Endodermal cell (in vitro differentiated cells): Measurements from ENCODE around the gene ARHGAP6. TPM values are rescaled to one million over a fixed set of nuclear protein-coding genes. Genes with fewer than 3 reads are reported as not detected.

Experiments
- DNase-seq: peaks from one replicate; pipeline ENCODE4 v3.0.0-alpha.2; 2017
- H3K27ac ChIP-seq: 2 replicates; pipeline ENCODE4 v1.5.1; 2013; ENCODE audit warnings: mild to moderate bottlenecking, low read depth, low read length, moderate library complexity
- H3K27me3 ChIP-seq: 2 replicates; pipeline ENCODE4 v1.6.1; 2013; ENCODE audit warnings: mild to moderate bottlenecking, low read length, moderate library complexity; ENCODE audit not compliant: insufficient read depth, control insufficient read depth, poor library complexity, severe bottlenecking
- H3K36me3 ChIP-seq: 2 replicates; pipeline ENCODE4 v1.7.0; 2013; ENCODE audit warnings: mild to moderate bottlenecking, low read length, moderate library complexity; ENCODE audit not compliant: control insufficient read depth, insufficient read depth
- H3K4me1 ChIP-seq: one replicate; pipeline ENCODE4 v1.7.0; 2013; ENCODE audit warnings: low read length; ENCODE audit not compliant: control insufficient read depth, insufficient read depth
- H3K4me3 ChIP-seq: 2 replicates; pipeline ENCODE4 v1.5.1; 2013; ENCODE audit warnings: mild to moderate bottlenecking, low read length, moderate library complexity
- H3K9ac ChIP-seq: 2 replicates; pipeline ENCODE4 v1.6.1; 2013; ENCODE audit warnings: mild to moderate bottlenecking, low read length, moderate library complexity; ENCODE audit not compliant: poor library complexity, severe bottlenecking; ENCODE audit errors: extremely low read depth
- H3K9me3 ChIP-seq: 2 replicates; pipeline ENCODE4 v1.6.1; 2013; ENCODE audit warnings: mild to moderate bottlenecking, low read length, moderate library complexity; ENCODE audit not compliant: control insufficient read depth
- H3K27ac Mint-ChIP-seq: 2 replicates; pipeline ENCODE4 v1.8.0; 2020; ENCODE audit warnings: mixed read lengths
- H3K27me3 Mint-ChIP-seq: 2 replicates; pipeline ENCODE4 v1.8.0; 2021; ENCODE audit warnings: mild to moderate bottlenecking, mixed read lengths; ENCODE audit not compliant: insufficient read depth
- H3K36me3 Mint-ChIP-seq: 2 replicates; pipeline ENCODE4 v1.8.0; 2020; ENCODE audit warnings: low read depth, mixed read lengths
- H3K4me1 Mint-ChIP-seq: 2 replicates; pipeline ENCODE4 v1.8.0; 2020; ENCODE audit warnings: mixed read lengths
- H3K4me3 Mint-ChIP-seq: 2 replicates; pipeline ENCODE4 v1.8.0; 2020; ENCODE audit warnings: mild to moderate bottlenecking, moderate library complexity, mixed read lengths
- H3K9me3 Mint-ChIP-seq: 2 replicates; pipeline ENCODE4 v1.8.0; 2020; ENCODE audit warnings: mild to moderate bottlenecking, mixed read lengths
- CTCF ChIP-seq: fragments of 200-600 bp; sonication (generic); conservative IDR thresholded peaks from 2 replicates; pipeline ENCODE4 v1.5.0; 2021; ENCODE audit warnings: antibody characterized with exemption, mild to moderate bottlenecking
- WGBS, 2 experiments: methylation state at CpG; one replicate each; pipeline versions ENCODE4 v1.1.5 to v1.1.7; 2013; ENCODE audit warnings: missing lambda C conversion rate in 2 of 2, mixed read lengths in 1 of 2; ENCODE audit not compliant: insufficient coverage in 1 of 2, insufficient read length in 1 of 2; 5-methylcytosine and 5-hydroxymethylcytosine counted together
- total RNA-seq, 2 donors: library from RNA; stranded (reverse); fragmentation: NEBNext Ultra II Directional in 1 of 2; extraction: Animal tissue kit (Norgen Biotek cat#: 25700) in 1 of 2; gene quantifications; 2 replicates in 1 of 2; 3 replicates in 1 of 2; pipeline ENCODE4 v1.2.1, GENCODE V29; 2021

The ARHGAP6 gene
- total RNA-seq, 2 donors from 2014 or later, result 0.48 to 0.73 TPM

GRCh38 chrX:11264925-11265324 lies 400.8 kb downstream of the ARHGAP6 start:
- H3K36me3 Mint-ChIP-seq, result no peaks in the 10 kb centered on the region
- no peak for DNase-seq
- no peaks in the 10 kb centered on the region for H3K9me3 ChIP-seq
- peaks cover 44% of the 10 kb centered on the region for H3K9me3 Mint-ChIP-seq
- H3K36me3 ChIP-seq, result no peaks in the 10 kb centered on the region
- no peak overlapping the region for H3K27ac ChIP-seq
- H3K4me3 ChIP-seq, result no peak overlapping the region
- H3K9ac ChIP-seq, result no peak overlapping the region
- H3K4me3 Mint-ChIP-seq, result no peak overlapping the region
- TF ChIP-seq CTCF, result no peak
- H3K27me3 ChIP-seq, result no peaks in the 10 kb centered on the region
- no peaks in the 10 kb centered on the region for H3K4me1 ChIP-seq
- H3K4me1 Mint-ChIP-seq, result peaks cover under 1% of the 10 kb centered on the region
- H3K27ac Mint-ChIP-seq, result no peak overlapping the region
- 100% methylated on average over 1 of the region's 1 CpG; no CpG with 5 or more reads in 1 of the 2 experiments for WGBS, 2 experiments
- no peaks in the 10 kb centered on the region for H3K27me3 Mint-ChIP-seq

GRCh38 chrX:11261260-11261659 lies 404.5 kb downstream of the ARHGAP6 start:
- Histone ChIP-seq H3K9ac (no peak overlapping the region), H3K4me1 (no peaks in the 10 kb centered on the region), H3K4me3 (no peak overlapping the region), H3K36me3 (no peaks in the 10 kb centered on the region), H3K9me3 (no peaks in the 10 kb centered on the region), H3K27ac (no peak overlapping the region), H3K27me3 (no peaks in the 10 kb centered on the region)
- Mint-ChIP-seq H3K9me3 (peaks cover 46% of the 10 kb centered on the region), H3K27me3 (no peaks in the 10 kb centered on the region), H3K4me1 (no peaks in the 10 kb centered on the region), H3K36me3 (no peaks in the 10 kb centered on the region), H3K4me3 (no peak overlapping the region), H3K27ac (no peak overlapping the region)
- WGBS, 2 experiments, result no CpG with 5 or more reads among the region's 1 CpG
- no peak for DNase-seq
- no peak for TF ChIP-seq CTCF

GRCh38 chrX:11259437-11259836 lies 406.3 kb downstream of the ARHGAP6 start:
- Histone ChIP-seq H3K9me3 (no peaks in the 10 kb centered on the region), H3K27ac (no peak overlapping the region), H3K27me3 (no peaks in the 10 kb centered on the region), H3K36me3 (no peaks in the 10 kb centered on the region), H3K9ac (no peak overlapping the region), H3K4me3 (no peak overlapping the region), H3K4me1 (no peaks in the 10 kb centered on the region)
- Mint-ChIP-seq H3K27ac (no peak overlapping the region), H3K27me3 (no peaks in the 10 kb centered on the region), H3K36me3 (no peaks in the 10 kb centered on the region), H3K4me1 (no peaks in the 10 kb centered on the region), H3K4me3 (no peak overlapping the region), H3K9me3 (peaks cover 46% of the 10 kb centered on the region)
- WGBS, 2 experiments, result 80% methylated on average over 1 of the region's 1 CpG; no CpG with 5 or more reads in 1 of the 2 experiments
- DNase-seq, result no peak
- no peak for TF ChIP-seq CTCF
